GM12864 (cell line): ENCODE results near the gene SLC25A28.

ENCODE experiments used
- DNase-seq: peaks from one replicate; pipeline ENCODE4 v3.0.0-alpha.2; 2011; ENCODE audit warnings: low read depth
- H3K4me3 ChIP-seq: 2 replicates; pipeline ENCODE4 v1.5.1; 2011; ENCODE audit warnings: mild to moderate bottlenecking, low read depth, low read length, control low read depth
- CTCF ChIP-seq: IDR thresholded peaks from 2 replicates; pipeline ENCODE4 v1.5.1; 2011; ENCODE audit warnings: low read depth, mild to moderate bottlenecking, moderate library complexity, low read length, control low read depth, inconsistent platforms; ENCODE audit errors: missing control alignments

Gene SLC25A28

GRCh38 chr10:99583687-99584086, 36.6 kb downstream of the SLC25A28 start:
- DNase-seq, result no peak
- no peak for TF ChIP-seq CTCF
- H3K4me3 ChIP-seq, result no peak overlapping the region

GRCh38 chr10:99582255-99582770, 37.9 kb downstream of the SLC25A28 start:
- no peak for DNase-seq
- no peak overlapping the region for H3K4me3 ChIP-seq
- no peak for TF ChIP-seq CTCF

GRCh38 chr10:99579971-99580370, 40.3 kb downstream of the SLC25A28 start:
- no peak overlapping the region for H3K4me3 ChIP-seq
- DNase-seq, result no peak
- no peak for TF ChIP-seq CTCF

GRCh38 chr10:99573790-99574189, 46.4 kb downstream of the SLC25A28 start:
- TF ChIP-seq CTCF, result no peak
- no peak overlapping the region for H3K4me3 ChIP-seq
- DNase-seq, result no peak

- TF ChIP-seq CTCF, result no peak
- DNase-seq, result no peak
- no peak overlapping the region for H3K4me3 ChIP-seq
Observed at GRCh38 chr10:99571816-99572215, 48.4 kb downstream of the SLC25A28 start.

- no peak for DNase-seq
- no peak for TF ChIP-seq CTCF
- no peak overlapping the region for H3K4me3 ChIP-seq
Observed at GRCh38 chr10:99569961-99570360, 50.3 kb downstream of the SLC25A28 start.

- no peak overlapping the region for H3K4me3 ChIP-seq
- DNase-seq, result no peak
- no peak for TF ChIP-seq CTCF
Observed at GRCh38 chr10:99569253-99569939, 50.8 kb downstream of the SLC25A28 start.
